Activated CD4-positive, CD25-positive, alpha-beta regulatory T cell treated with anti-CD3 and anti-CD28 coated beads, Interleukin-2, amount 50 U/mL, for 72 hours (primary cell): ENCODE results near the gene TLX2.
A peak's percentile ranks its signal among the peaks of the same experiment; 100 is the strongest.

Experiments
- DNase-seq: peaks from one replicate; pipeline ENCODE4 v3.0.0; 2021

The TLX2 gene

GRCh38 chr2:74497777-74498499 is 16.3 kb upstream of the TLX2 start:
- DNase-seq, result peak; percentile 56

GRCh38 chr2:74498500-74499266 is 15.6 kb upstream of the TLX2 start:
- DNase-seq, result no peak

DNA sequence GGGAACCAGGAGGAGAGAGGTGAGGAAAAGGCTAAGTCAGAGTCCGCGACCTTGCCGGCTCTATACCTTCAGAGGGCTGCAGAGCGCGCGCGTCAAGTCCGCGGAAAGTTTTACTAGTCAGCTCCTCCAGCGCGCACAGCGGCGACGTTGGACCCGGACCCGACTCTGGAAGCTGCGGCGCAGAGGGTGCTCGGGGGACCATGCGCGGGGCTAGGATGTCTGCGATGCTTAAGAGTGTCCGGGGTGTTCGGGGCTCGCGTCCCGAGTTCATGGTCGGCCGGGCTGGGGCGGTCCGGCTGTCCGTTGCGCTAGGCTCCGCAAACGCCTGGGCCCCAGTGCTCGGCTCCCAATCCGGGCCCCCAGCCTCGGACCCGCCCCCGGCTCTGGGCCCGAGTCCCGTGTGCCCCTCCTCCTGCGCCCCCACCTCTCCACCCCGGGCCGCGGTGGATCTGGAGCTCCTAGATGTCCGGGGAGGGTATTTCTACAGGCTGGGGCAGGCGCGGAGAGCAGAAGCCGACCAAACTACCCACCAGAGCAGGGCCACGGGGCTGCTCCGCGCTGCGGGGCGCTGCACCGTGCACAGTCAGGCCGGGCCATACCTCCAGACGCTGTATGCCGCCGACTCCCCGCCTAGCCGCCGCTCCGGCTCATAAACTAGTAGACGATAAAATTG is 14.8 kb upstream of the TLX2 start, which contains the start of gene LBX2:
Gene LBX2, minus strand, starts transcription at position 337 of the 673 bp plus-strand sequence. Its CDS starts 66 bp downstream, at position 271.
- no peak for DNase-seq

DNA sequence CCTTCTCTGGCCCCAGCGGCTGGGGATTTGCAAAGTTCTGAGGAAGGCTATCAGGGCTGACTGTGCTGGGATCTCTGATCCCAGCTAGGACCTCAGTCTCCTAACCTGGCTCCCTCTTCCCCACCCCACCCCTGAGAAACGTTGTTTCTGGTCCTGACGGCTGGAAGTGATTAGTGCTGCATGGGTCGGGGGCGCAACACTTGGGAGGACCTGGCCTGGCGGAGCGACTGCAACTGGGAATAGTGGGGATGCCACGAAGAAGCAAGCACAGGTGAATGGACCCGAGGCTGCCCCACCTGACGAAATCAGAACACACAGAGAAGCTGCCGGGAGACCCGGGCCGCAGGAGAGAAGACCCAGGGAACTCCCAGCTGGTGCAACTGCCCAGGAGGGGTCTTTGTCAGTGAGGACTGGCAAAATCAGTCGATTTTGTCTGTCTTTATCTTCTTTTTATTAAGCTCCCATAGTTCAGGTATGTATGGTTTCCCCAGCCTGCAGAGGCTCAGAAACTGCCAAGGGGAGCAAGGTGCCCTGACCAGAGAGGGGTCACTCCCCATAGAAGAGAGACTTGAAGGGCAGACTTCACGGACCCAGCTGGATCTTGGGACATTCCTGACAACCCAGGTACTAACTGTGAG is 14.2 kb upstream of the TLX2 start:
- no peak for DNase-seq

DNA sequence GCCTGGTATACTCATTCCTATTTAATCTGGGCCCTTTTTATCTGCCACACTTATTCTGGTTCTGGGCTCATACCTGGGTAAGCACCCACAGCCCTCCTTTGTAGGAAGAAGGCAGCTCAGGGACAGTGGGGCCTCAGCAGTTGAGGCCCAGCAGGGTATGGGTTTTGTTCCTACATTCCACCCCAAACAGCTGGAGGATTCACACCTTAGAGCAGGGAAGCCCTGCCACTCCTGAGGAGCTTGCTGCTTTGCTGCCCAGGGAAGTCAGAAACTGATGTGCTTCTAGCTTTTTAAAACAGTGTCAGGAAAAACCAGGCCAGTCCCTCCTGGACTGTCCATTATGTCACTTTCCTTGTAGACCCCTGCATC is 13.7 kb upstream of the TLX2 start:
- DNase-seq, result no peak

DNA sequence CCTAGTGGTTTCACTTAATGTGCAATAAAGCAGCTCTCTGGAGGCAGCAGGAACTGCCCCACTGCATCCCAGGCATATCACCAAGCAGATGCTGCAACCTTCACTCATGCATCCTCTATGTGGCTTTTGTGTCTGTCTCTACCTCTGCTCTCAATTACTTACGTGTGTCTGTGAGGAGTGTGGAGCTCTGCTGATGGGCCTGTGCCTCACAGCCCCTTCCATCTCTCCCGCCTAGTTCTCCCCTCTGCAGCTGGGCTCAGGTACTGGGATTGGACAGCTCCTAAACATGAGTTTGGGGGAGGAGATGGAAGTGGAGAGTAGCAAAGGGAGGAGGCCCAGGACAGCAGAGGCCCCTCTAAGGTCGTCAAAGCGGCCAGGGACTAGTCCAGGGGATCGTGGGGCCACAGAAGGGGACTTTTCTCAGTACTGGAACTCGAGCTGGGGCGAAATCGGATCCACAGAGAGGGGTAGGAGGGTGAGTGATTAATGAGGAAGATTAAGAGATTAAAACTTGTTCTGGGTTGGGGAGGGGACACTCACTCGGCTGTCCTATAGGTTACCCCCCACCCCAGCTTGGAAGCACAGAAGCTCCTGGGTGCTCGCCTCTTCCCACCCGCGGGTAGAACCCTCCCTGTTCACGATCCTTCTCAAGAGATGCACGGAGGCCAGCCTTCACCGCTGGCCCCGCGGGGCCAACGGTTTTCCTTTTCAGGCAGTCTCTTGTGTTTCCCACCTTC is 12.7 kb upstream of the TLX2 start:
- DNase-seq, result no peak

DNA sequence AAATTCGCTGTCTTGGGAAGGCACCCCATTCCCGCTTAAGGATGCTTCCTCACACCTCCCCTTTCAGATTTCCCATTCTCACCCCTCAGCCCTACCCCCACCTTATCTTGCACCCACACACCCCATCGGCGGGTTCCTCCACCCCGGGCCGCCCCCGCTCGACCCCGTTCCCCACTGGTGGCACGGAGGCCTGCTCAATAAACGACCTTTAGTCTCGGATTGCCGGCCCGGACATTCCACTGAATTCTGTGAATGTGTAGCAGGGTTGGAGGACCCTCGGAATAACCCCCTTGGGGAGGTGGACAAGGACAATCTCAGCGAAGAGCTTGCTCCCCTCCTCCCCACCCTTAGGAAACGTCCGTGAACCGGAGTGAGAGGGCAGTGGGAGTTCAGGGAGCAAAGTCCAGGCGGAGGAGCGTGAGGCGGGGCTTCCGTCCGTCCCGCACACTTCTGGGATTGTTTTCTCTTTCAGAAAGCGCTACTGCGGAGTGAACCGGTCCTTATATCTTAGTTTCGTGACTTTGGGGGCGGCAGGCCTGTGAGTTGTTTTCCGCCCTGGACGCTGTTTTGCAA is 12.0 kb upstream of the TLX2 start:
- no peak for DNase-seq

DNA sequence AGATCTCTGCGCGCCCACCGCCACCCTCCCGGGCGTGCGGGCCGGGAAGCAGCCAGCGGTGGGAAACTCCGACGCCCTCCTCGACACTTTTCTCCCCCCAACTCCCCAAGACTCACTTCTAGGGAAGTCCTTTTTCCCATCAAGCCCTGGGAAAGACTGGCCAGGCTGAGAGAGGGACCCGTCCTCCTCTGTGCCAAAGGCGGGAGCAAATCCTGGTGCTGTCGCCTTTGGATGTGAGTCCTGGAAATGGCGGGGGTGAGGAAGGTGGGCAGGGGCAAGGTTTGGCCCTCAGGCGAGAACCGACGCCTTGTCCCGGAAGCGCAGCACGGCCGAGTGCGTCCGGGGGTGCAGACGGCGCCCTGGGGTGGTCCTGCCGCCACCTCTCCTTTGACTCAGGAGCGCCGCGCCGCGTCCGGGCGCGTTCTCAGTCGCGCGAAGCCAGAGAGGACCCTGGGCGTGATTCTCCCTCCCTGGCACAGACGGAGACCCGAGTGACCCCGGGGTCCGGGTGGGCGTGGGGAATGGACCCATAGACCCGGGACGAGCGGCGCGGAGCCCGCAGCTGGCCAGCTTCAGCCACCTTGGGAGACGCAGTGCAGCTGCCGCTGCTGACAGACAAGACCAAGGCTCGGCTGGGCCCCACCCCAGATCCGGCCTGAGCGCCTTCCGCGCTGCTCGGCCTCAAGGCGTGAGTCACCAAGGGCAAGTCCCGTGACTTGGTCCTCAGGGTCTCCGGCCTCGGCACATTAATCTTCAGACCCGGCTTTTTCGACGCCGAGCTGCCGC is 11.3 kb upstream of the TLX2 start:
- peak; percentile 62 for DNase-seq

DNA sequence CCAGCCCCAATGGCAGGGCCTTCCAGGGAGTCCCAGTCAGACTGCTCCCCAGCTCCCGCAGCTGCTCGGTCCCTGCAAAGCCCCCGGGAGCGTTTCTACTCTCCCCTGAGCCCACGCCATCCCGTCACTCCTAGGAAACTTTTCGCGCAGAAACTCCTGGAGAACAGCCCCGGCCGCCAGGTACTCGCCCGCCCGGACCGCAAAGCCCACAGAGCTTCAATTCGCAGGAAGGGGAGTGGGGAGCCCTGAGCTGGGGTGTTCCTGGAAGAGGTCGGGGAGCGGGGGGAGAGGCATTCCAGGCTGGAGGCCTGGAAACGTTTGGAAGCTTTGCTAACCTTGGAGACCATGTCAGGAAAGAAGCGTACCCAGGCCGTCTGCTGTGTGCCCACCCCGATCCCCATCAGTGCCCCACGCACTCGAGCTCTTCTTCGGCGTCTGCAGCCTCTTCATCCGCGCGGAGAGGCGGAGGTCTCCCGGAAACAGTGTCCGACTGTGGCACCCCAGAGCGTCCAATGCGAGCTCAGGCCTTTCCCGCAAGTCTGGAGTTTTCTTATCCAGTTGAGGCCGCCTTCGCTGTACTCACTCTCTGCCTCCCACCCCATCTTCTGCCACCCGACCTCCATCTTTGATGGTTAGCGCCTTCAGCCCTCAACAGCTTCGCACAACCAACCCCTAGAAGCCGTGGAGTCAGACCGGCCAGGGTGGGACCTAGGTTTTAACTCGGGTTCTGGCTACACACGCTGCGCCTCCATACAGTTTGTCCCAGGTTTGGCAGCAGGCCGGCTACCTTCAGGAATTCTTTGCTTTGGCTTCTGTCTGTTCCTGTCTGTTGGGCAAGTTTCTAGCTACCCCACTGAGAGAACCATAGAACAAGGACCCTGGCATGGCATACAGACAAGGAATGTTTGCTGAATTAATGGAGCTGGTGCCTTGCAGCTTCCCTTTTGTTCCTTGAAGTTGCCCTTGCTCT is 10.5 kb upstream of the TLX2 start:
- no peak for DNase-seq

GRCh38 chr2:74504591-74504990 is 9.7 kb upstream of the TLX2 start:
- no peak for DNase-seq

DNA sequence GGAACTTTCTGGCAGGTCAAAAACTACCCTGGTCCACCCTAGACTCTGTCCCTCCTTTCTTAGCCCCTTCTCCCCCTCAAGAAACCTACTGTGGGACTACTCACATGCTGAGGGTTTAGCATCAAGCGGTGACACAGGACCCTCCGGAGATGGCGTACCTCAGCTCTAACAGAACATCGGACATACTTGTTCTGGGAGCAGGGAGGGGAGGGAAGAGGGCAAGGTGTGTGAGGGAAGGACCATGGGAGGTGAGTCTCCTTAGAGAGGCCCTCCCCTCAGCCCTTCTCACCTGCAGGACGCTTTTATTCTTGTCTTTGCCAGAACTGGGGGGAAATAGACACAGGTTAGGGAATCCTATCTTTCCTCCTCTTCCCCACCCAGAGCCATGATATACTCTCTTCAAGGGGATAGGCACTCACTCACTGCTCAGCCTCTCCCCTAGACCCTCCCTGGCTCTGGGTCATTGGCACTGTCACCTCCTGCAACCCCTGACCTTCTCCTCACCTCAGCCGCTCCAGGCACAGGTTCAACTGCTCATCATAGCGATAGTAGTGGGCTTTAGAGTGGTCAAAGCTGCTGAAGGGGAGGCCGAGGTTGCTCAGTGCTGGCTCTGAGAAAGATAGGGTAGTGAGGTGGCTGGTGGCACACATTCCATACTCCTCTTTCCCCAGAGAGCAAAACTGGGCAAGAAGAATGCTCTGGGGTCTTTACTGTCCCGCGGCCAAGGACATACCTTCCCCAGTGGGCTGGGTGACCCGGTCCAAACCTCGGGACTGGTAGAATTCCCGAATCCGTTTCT is 8.6 kb upstream of the TLX2 start:
- no peak for DNase-seq

- DNase-seq, result peak; percentile 99
Observed at GRCh38 chr2:74507145-74507925, 6.9 kb upstream of the TLX2 start, which contains the start of gene PCGF1. TSS of gene PCGF1 (minus strand) at chr2:74507695. CDS start at chr2:74507668, 27 bp downstream.

DNA sequence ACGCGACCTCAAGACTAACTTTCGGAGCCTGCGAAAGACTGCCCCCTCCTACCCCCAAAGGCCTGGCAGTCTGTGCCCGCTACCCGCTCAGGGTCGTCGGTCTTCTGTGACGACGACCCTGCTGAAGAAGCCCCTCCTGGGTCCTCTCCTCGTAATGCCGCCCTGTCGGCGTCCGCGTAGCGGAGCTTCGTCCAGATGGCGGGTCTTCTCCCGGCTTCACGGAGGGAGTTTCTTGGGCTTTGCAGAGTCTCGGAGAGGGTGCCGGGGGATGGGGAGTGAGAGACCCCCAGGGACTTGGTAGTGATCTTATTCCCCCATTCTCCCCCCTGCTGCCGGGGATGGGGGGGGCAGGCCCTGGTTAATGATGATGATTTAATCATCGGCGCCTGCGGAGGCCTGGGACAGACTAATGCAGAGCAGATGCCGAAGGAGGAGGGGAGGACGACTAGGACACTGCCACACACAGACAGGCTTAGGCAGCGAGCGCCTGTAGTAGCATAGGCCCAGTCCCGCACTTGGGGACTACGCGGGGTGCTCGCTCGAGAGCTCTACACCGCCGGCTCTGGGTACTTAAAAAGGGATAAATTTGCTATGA is 6.2 kb upstream of the TLX2 start:
- no peak for DNase-seq

DNA sequence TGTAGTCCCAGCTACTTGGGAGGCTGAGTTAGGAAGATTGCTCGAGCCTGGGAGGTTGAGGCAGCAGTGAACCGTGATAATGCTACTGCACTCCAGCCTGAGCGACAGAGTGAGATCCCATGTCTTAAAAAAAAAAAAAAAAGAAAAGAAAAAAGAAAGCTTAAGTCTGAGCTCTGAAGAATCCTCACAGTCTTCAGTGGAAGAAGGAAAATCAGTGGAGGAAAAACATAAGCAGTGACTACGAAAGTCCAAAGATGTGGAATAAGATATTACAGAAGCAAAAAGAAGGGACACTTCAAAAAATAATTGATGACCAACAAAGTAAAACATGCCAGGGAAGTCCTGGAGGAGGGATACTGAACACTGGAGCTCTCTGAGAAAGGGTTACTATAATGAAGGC is 4.0 kb upstream of the TLX2 start:
- DNase-seq, result no peak

DNA sequence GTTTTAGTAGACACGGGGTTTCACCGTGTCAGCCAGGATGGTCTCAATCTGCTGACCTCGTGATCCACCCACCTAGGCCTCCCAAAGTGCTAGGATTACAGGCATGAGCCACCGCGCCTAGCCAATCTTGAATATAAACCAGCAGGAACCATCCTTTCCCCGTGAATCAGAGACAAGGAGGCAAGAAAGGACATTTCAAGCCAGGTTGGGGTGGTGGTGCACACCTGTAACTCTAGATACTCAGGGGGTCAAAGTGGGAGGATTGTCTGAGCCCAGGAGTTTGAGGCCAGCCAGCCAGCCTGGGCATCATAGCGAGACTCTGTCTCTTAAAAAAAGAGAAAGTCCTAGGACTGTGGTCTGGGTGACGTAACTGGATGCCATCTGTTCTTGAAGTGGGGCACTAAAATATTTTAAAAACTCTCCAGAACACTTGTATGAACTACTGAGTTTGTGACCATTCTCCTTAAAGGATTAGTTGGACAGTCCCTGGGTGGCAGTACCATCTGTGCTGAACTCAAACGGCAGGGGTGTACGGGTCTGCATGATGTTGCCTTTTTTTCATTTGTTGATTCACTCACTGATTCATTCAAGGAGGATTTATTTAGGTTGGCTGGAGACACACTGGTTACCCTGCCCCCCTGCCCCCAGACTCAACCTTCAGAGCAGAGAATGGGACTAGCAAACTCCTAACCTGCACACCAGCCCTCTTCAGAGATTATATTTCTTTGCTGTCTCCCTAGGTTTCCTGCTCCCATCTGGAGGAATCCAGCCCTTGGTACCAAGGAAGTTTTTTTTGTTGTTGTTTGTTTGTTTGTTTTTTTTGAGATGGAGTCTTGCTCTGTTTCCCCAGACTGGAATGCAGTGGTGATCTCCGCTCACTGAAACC is 2.9 kb upstream of the TLX2 start:
- no peak for DNase-seq

GRCh38 chr2:74512744-74513604 is 1.3 kb upstream of the TLX2 start:
- no peak for DNase-seq
